Fibroblast of lung (primary cell): Measurements from ENCODE around the gene SDK2. TPM values are rescaled to one million over a fixed set of nuclear protein-coding genes. Genes with fewer than 3 reads are reported as not detected.

Experiments used
- DNase-seq, 2 donors: peaks; one replicate each; pipeline versions ENCODE4 v3.0.0 to v3.0.0-alpha.2; 2010; ENCODE audit warnings: low read depth in 2 of 2
- H2AFZ ChIP-seq: 2 replicates; pipeline ENCODE4 v1.5.1; 2012; ENCODE audit warnings: low read length, control low read depth, inconsistent platforms
- H3K27ac ChIP-seq: 2 replicates; pipeline ENCODE4 v1.5.1; 2011; ENCODE audit warnings: low read length, control low read depth; ENCODE audit not compliant: insufficient read depth
- H3K27me3 ChIP-seq: 2 replicates; pipeline ENCODE4 v1.5.1; 2011; ENCODE audit warnings: mild to moderate bottlenecking, low read length; ENCODE audit not compliant: control insufficient read depth, insufficient read depth
- H3K36me3 ChIP-seq: 2 replicates; pipeline ENCODE4 v1.5.1; 2011; ENCODE audit warnings: low read length; ENCODE audit not compliant: control insufficient read depth, insufficient read depth
- H3K4me1 ChIP-seq: 2 replicates; pipeline ENCODE4 v1.5.1; 2011; ENCODE audit warnings: low read length; ENCODE audit not compliant: control insufficient read depth, insufficient read depth; ENCODE audit errors: extremely low read depth
- H3K4me2 ChIP-seq: 2 replicates; pipeline ENCODE4 v1.5.1; 2011; ENCODE audit warnings: low read length, control low read depth; ENCODE audit not compliant: insufficient read depth; ENCODE audit errors: extremely low read depth
- H3K4me3 ChIP-seq, 4 experiments: fragments of 200-600 bp in 1 of 4; sonication (generic) in 1 of 4; replicated peaks in 1 of 4; 2 replicates each; pipeline ENCODE4 v1.5.1; 2011 to 2016; ENCODE audit warnings: low read length in 4 of 4, low read depth in 3 of 4, mild to moderate bottlenecking in 3 of 4, control low read depth in 2 of 4, inconsistent platforms in 1 of 4, mixed read lengths in 1 of 4; ENCODE audit not compliant: insufficient read depth in 1 of 4; ENCODE audit errors: control extremely low read depth in 1 of 4
- H3K79me2 ChIP-seq: 2 replicates; pipeline ENCODE4 v1.5.1; 2012; ENCODE audit warnings: mild to moderate bottlenecking, low read length, inconsistent platforms; ENCODE audit not compliant: control insufficient read depth, insufficient read depth
- H3K9ac ChIP-seq: 2 replicates; pipeline ENCODE4 v1.5.1; 2011; ENCODE audit warnings: mild to moderate bottlenecking, low read length, control low read depth; ENCODE audit not compliant: insufficient read depth
- H3K9me3 ChIP-seq: 2 replicates; pipeline ENCODE4 v1.5.1; 2012; ENCODE audit warnings: low read depth, low read length; ENCODE audit not compliant: control insufficient read depth, insufficient read depth
- H4K20me1 ChIP-seq: 2 replicates; pipeline ENCODE4 v1.5.1; 2011; ENCODE audit warnings: low read length; ENCODE audit not compliant: control insufficient read depth, insufficient read depth; ENCODE audit errors: extremely low read depth
- CTCF ChIP-seq, 2 donors: IDR thresholded peaks in 1 of 2; conservative IDR thresholded peaks in 1 of 2; 1 replicate in 1 of 2; 2 replicates in 1 of 2; pipeline ENCODE4 v1.5.1; 2011 to 2012; ENCODE audit warnings: low read length in 2 of 2, control low read depth in 1 of 2, inconsistent platforms in 1 of 2, low read depth in 1 of 2, mild to moderate bottlenecking in 1 of 2
- EZH2 ChIP-seq: IDR thresholded peaks from 2 replicates; pipeline ENCODE4 v1.5.1; 2012; ENCODE audit warnings: low read length, control low read depth, mild to moderate bottlenecking; ENCODE audit errors: missing control alignments
- polyA plus RNA-seq, 2 donors: library from polyadenylated mRNA; depleted of rRNA in 1 of 2; stranded (reverse) in 1 of 2; unstranded in 1 of 2; fragments of >200 nt; gene quantifications; 2 replicates each; pipeline ENCODE4 v1.2.1, GENCODE V29; 2011 to 2012; ENCODE audit warnings: missing spikeins in 1 of 2
- total RNA-seq: library from RNA; depleted of rRNA; stranded (reverse); fragments of >200 nt; gene quantifications from 2 replicates; pipeline ENCODE4 v1.2.1, GENCODE V29; 2014

The SDK2 gene
- total and polyA plus RNA-seq, 2 donors (not counting 1 experiment from before 2014, with no cell fraction given): under 0.01 to 0.01 TPM

DNA sequence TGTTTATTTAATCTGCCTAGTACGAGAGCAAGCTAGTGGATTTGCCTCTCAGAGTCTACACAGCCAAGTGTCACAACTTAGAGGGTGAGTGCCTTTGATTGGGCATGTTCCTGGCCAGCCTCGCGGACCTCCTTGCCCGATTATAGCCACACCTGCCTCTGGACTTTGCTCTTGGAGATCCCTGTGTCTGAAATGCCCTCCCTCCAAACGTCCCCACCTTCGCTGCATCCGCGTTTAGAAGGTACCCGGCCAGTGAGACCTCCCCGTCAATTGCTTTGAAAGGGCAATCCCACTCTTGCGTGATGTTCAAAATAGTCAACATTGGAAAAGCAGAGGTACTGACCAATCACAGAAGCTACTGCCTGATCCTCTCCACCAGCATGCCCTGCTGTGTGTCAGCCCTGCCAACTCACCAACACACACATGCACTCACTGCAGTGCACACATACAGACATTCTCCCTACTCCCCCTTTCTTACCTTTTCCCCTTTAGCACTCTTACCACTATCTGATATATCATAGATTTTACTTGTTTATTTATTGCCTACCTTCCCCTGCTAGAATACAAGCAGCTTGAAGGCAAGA, 6.5 kb upstream of the SDK2 start:
- Histone ChIP-seq H3K4me2 (no peak overlapping the region), H4K20me1 (no peaks in the 10 kb centered on the region), H2AFZ (no peak overlapping the region), H3K27me3 (peaks cover 2% of the 10 kb centered on the region), H3K4me3 (no peak overlapping the region), H3K27ac (no peak overlapping the region), H3K36me3 (no peaks in the 10 kb centered on the region), H3K79me2 (no peaks in the 10 kb centered on the region), H3K9ac (no peak overlapping the region), H3K4me1 (no peaks in the 10 kb centered on the region), H3K9me3 (no peaks in the 10 kb centered on the region)
- no peak for TF ChIP-seq EZH2
- no peak for TF ChIP-seq CTCF (conservative IDR thresholded peaks at IDR 0.05 in 1 of 2, IDR thresholded peaks at IDR 0.05 in 1 of 2; ENCODE audit: low read depth in 1 of 2, low read length in 2 of 2)
- DNase-seq: no peak

- no peaks in the 10 kb centered on the region for H3K4me1 ChIP-seq
- H3K4me2 ChIP-seq: no peak overlapping the region
- no peaks in the 10 kb centered on the region for H3K36me3 ChIP-seq
- H3K79me2 ChIP-seq: no peaks in the 10 kb centered on the region
- H3K27me3 ChIP-seq: peaks cover 2% of the 10 kb centered on the region
- H2AFZ ChIP-seq: no peak overlapping the region
- H4K20me1 ChIP-seq: no peaks in the 10 kb centered on the region
- peak in 1 of 2 donors; percentile 18 for DNase-seq
- TF ChIP-seq CTCF (conservative IDR thresholded peaks at IDR 0.05 in 1 of 2, IDR thresholded peaks at IDR 0.05 in 1 of 2; ENCODE audit: low read depth in 1 of 2, low read length in 2 of 2) (peak in 1 of 2 donors; percentile 29), EZH2 (no peak)
- no peak overlapping the region for H3K4me3 ChIP-seq
- no peak overlapping the region for H3K9ac ChIP-seq
- H3K27ac ChIP-seq: no peak overlapping the region
- H3K9me3 ChIP-seq: no peaks in the 10 kb centered on the region
Measured at GRCh38 chr17:73650140-73650539, 5.9 kb upstream of the SDK2 start.

GRCh38 chr17:73648974-73649373, 4.7 kb upstream of the SDK2 start:
- Histone ChIP-seq H3K4me2 (no peak overlapping the region), H3K27ac (no peak overlapping the region), H3K4me3 (no peak overlapping the region), H4K20me1 (no peaks in the 10 kb centered on the region), H3K36me3 (no peaks in the 10 kb centered on the region), H3K9me3 (no peaks in the 10 kb centered on the region), H3K27me3 (peaks cover 3% of the 10 kb centered on the region), H2AFZ (no peak overlapping the region), H3K79me2 (no peaks in the 10 kb centered on the region), H3K9ac (no peak overlapping the region), H3K4me1 (no peaks in the 10 kb centered on the region)
- TF ChIP-seq EZH2 (no peak), CTCF (conservative IDR thresholded peaks at IDR 0.05 in 1 of 2, IDR thresholded peaks at IDR 0.05 in 1 of 2; ENCODE audit: low read depth in 1 of 2, low read length in 2 of 2) (no peak)
- no peak for DNase-seq
